Ecto neural progenitor cell (in vitro differentiated cells): ENCODE results near the gene NSD1.
A peak's percentile ranks its signal among the peaks of the same experiment; 100 is the strongest.
"Not testable (repeated sequence)": the region's sequence is repeated elsewhere in the genome, so short reads cannot be mapped to it uniquely, and the experiment has no call there.

Experiments used
- DNase-seq: peaks from one replicate; pipeline ENCODE4 v3.0.0-alpha.2; 2018; ENCODE audit warnings: low spot score

The NSD1 gene

GRCh38 chr5:177130211-177131018 is 3.2 kb upstream of the NSD1 start:
- DNase-seq, result no peak

- DNase-seq, result no peak
These were observed 2.6 kb upstream of the NSD1 start for GRCh38 chr5:177131019-177131320.

GRCh38 chr5:177131352-177132135 is 2.0 kb upstream of the NSD1 start:
- DNase-seq, result peak; percentile 77

- DNase-seq, result no peak
These were observed 1.2 kb upstream of the NSD1 start for GRCh38 chr5:177132136-177133095.

- DNase-seq, result no peak
These were observed 502 bp downstream of the NSD1 start for GRCh38 chr5:177133853-177134696.

- DNase-seq, result no peak
These were observed 1.2 kb downstream of the NSD1 start for GRCh38 chr5:177134697-177135225.

GRCh38 chr5:177140312-177140711 is 6.7 kb downstream of the NSD1 start:
- DNase-seq, result no peak

GRCh38 chr5:177141496-177141895 is 7.9 kb downstream of the NSD1 start:
- DNase-seq, result no peak

- no peak for DNase-seq
These were observed 8.6 kb downstream of the NSD1 start for GRCh38 chr5:177142098-177142611.

- no peak for DNase-seq
These were observed 9.2 kb downstream of the NSD1 start for GRCh38 chr5:177142778-177143177.

- DNase-seq, result no peak
These were observed 13.5 kb downstream of the NSD1 start for GRCh38 chr5:177146891-177147638.

- not testable (repeated sequence) for DNase-seq
These were observed 16.5 kb downstream of the NSD1 start for GRCh38 chr5:177150061-177150460.

GRCh38 chr5:177154003-177154643 is 20.6 kb downstream of the NSD1 start:
- DNase-seq, result no peak

GRCh38 chr5:177162379-177162778 is 28.8 kb downstream of the NSD1 start:
- no peak for DNase-seq

- no peak for DNase-seq
These were observed 29.9 kb downstream of the NSD1 start for GRCh38 chr5:177163500-177163899.

GRCh38 chr5:177169271-177169670 is 35.7 kb downstream of the NSD1 start:
- DNase-seq, result no peak

GRCh38 chr5:177171961-177172360 is 38.4 kb downstream of the NSD1 start:
- no peak for DNase-seq

- no peak for DNase-seq
These were observed 41.8 kb downstream of the NSD1 start for GRCh38 chr5:177175336-177175735.

- DNase-seq, result no peak
These were observed 42.7 kb downstream of the NSD1 start for GRCh38 chr5:177176175-177176711.
